G401 (cell line): ENCODE measurements around the gene NDE1. TPM values are rescaled to one million over a fixed set of nuclear protein-coding genes. Genes with fewer than 3 reads are reported as not detected.

Experiments
- DNase-seq: peaks from one replicate; pipeline ENCODE4 v3.0.0-alpha.2; 2015; ENCODE audit warnings: low spot score
- in situ Hi-C: cut with HindIII; loops from 2 replicates; pipeline ENCODE4 v1.10.0; 2016; ENCODE audit warnings: low sequenced_read_pairs, mixed read lengths
- total RNA-seq: library from RNA; depleted of rRNA; stranded (reverse); fragments of >200 nt; shearing (Covaris generic); gene quantifications from 2 replicates; pipeline ENCODE4 v1.2.3, GENCODE V29; 2014

NDE1 gene
- total RNA-seq, 1 experiment from 2014 or later, result 28.0 TPM

DNA sequence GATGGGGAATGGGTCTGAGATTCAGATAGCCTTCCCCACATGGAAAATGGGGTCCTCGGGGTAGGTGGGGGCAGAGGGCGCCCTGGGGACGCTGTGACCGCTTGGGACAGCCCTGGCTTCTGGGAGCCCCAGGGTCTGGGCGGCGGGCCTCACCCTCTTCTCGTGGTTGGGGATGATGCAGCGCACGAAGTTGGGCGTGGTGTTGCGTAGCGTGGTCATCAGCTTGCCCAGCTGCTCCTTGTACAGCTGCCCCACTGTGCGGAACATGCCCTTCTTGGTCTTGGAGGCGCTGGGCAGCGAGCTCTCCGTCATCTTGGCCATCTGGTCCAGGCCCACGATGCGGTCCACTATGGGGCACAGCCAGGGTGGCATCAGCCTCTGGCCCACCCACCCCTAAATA lies 99.9 kb downstream of the NDE1 start:
- no peak for DNase-seq
- in situ Hi-C loops, result no loop called here

DNA sequence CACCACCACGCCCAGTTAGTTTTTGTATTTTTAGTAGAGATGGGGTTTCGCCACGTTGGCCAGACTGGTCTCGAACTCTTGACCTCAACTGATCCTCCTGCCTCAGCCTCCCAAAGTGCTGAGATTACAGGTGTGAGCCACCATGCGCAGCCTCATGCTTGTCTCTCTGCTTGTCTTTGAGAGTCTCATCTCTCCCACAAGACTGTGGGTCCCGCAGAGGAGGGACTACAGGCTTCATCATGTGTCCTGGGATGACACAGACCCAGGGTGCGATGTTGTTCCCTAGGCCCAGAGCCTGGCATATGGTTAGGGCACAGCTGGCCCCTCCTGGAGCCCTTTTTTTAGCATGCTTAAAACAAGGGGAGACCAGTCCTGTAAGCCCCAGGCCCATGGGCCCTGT lies 101.9 kb downstream of the NDE1 start:
- DNase-seq, result no peak
- in situ Hi-C loops, result no loop called here

DNA sequence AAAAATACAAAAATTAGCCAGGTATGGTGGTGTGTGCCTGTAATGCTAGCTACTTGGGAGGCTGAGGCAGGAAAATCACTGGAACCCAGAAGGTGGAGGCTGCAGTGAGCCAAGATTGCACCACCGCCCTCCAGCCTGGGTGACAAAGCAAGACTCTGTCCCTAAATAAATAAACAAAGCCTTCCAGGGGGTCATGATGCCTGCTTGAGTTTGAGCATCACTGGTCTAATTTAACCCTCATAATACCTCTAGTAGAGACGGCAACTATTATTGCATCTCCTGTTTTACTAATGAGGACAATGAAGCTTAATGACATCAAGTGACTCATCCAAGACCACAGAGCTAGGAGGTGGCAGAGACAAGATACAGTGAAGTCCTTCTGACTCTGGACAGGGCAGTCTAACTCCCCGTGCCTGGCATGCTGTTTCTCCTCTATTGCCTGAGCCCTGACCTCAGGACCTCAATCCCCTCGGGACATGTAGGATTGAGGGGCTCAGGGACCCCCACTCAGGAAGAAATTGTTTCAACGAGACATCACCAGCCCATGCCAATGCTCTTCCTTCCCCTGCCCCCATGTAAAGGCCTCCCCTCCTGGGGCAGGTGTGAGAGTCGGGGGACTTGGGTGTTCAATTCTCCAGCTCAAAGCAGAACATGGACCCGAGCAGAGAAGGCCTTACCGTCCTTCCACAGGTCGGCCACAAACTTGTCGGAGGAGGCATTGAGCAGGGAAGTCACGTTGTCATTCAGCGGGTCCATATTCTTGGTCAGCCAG lies 102.9 kb downstream of the NDE1 start:
- in situ Hi-C loops, result no loop called here
- DNase-seq, result no peak

GRCh38 chr16:15754821-15755534 lies 104.9 kb downstream of the NDE1 start:
- in situ Hi-C loops, result no loop called here
- DNase-seq, result no peak

DNA sequence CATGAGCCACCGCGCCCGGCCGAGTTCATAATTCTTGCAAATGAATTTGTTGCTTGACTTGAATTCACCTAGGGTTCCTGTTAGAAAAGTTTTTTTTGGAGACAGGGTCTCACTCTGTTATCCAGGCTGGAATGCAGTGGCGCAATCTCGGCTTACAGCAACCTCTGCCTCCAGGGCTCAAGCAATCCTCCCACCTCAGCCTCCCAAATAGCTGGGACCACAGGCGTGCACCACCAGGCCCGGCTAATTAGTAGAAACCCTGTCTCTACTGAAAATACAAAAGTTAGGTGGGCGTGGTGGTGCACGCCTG lies 107.0 kb downstream of the NDE1 start:
- DNase-seq, result no peak

GRCh38 chr16:15757630-15758251 lies 107.7 kb downstream of the NDE1 start:
- no peak for DNase-seq
- in situ Hi-C loops, result no loop called here

More for the DNA sequence above, 107.0 kb downstream of the NDE1 start:
- in situ Hi-C loops, result no loop called here

DNA sequence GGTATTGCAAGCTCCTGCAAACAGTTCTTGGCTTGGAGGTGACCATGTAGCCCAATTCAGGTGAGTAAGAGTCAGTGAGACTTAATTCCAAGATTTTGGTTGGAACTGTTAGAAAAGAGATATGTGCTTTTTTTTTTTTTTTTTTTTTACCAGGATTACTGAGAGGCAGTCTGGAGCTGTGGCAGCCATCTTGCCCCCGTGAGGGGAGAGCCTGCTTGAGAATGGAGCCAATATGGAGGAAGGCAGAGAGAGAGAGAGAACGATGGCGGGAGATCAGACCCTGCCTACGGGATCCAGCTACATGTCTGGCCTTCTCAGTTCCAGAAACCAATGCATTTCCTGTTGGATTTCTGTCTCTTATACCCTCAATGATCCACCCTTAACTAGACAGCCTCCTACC lies 109.0 kb downstream of the NDE1 start:
- no peak for DNase-seq
- in situ Hi-C loops, result no loop called here

DNA sequence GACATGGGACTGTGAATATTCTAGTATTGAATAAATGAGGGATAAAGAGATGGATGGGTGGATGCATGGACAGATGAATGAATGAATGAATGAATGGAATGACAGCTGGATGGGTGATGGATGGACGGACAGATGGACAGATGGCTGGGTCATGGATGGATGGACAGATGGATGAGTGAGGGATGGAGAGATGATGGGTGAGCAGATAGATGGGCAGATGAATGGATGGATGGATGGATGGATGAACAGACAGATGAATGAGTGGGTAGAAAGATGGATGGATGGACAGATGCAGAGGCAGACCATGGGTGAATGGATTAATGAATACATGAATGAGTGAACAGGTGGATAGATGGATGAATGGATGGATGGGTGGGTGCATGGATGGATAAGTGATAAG lies 110.1 kb downstream of the NDE1 start:
- in situ Hi-C loops, result no loop called here
- DNase-seq, result no peak

- DNase-seq, result no peak
- in situ Hi-C loops, result no loop called here
Observed at GRCh38 chr16:15764112-15764511, 114.1 kb downstream of the NDE1 start.

GRCh38 chr16:15765116-15765515 lies 115.1 kb downstream of the NDE1 start:
- in situ Hi-C loops, result no loop called here
- DNase-seq, result no peak

DNA sequence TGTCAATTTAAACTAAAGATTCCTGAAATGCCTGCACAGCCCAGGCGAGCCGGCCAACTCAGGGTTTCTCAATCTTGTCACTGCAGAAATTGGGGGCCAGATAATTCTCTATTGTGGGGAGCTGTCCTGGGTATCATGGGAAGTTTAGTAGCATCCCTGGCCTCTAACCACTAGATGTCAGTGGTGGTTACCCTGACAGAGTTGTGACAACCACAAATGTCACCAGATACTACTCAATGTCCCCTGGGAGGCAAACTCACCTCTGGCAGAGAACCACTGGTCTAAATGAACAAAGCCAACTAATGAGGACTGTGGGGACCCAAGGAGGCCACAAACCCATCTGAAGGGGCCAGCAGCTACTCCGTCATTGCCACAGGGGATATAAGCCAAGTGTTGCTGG lies 115.8 kb downstream of the NDE1 start:
- in situ Hi-C loops, result no loop called here
- peak; percentile 28 for DNase-seq

GRCh38 chr16:15766918-15767317 lies 116.9 kb downstream of the NDE1 start:
- in situ Hi-C loops, result no loop called here

DNA sequence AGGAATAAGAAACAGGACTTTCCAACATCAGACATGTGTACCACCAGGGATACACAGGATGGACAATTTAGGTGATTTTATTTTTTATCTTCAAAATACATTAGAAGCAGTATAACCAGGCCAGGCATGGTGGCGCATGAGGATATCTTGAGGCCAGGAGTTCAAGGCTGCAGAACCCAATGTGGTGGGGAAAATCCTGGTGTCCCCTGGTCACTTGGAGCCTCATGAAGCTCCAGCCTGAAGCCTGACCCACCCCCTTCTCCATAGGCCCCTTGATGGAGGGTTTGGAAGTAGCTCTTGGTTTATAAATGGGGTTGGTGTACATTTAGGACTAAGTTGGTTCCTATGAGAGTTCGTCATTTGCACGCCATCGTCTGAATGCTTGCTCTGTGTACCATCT lies 118.2 kb downstream of the NDE1 start:
- no peak for DNase-seq
- in situ Hi-C loops, result no loop called here

More at GRCh38 chr16:15766918-15767317, 116.9 kb downstream of the NDE1 start:
- no peak for DNase-seq

DNA sequence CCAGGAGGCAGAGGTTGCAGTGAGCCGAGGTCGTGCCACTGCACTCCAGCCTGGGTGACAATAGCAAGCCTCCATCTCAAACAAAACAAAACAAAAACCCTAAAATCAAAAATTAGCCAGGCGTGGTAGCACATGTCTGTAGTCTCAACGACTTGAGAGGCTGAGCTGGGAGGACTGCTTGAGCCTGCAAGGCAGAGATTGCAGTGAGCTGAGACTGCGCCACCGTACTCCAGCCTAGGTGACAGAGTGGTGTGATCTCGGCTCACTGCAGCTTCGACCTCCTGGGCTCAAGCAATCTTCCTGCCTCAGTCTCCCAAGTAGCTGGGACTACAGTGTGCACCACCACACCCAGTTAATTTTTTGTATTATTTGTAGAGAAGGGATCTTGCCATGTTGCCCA lies 119.2 kb downstream of the NDE1 start:
- in situ Hi-C loops, result no loop called here
- DNase-seq, result no peak

- DNase-seq, result no peak
- in situ Hi-C loops, result no loop called here
Observed at GRCh38 chr16:15770107-15770506, 120.1 kb downstream of the NDE1 start.

GRCh38 chr16:15770512-15770911 lies 120.5 kb downstream of the NDE1 start:
- in situ Hi-C loops, result no loop called here
- DNase-seq, result no peak

- DNase-seq, result no peak
- in situ Hi-C loops, result no loop called here
Observed at GRCh38 chr16:15771694-15772093, 121.6 kb downstream of the NDE1 start.

- in situ Hi-C loops, result no loop called here
- DNase-seq, result no peak
Observed at GRCh38 chr16:15772579-15773293, 122.7 kb downstream of the NDE1 start.

- in situ Hi-C loops, result no loop called here
- no peak for DNase-seq
Observed at GRCh38 chr16:15773968-15774367, 123.9 kb downstream of the NDE1 start.

DNA sequence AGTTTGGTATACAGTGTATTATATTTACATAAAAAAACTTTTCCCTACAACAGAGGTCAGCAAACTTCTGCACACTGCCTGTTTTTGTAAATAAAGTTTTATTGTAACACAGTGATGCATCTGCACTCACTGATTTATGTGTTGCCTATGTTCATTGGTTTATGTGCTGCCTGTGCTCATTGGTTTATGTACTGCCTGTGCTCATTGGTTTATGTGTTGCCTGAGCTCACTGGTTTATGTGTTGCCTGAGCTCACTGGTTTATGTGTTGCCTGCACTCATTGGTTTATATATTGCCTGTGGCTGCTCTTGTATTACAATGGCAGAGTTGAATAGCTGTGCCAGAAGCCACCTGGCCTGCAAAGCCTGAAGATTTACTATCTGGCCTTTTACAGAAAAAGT lies 125.2 kb downstream of the NDE1 start:
- DNase-seq, result no peak
- in situ Hi-C loops, result no loop called here
